ENCODE data around the gene TRAF3.
"Not testable (repeated sequence)": the region's sequence is repeated elsewhere in the genome, so short reads cannot be mapped to it uniquely, and the experiment has no call there.

TRAF3 gene

GRCh38 chr14:102868956-102869547 lies 91.8 kb downstream of the TRAF3 start:
- ATAC-seq, result no peak

GRCh38 chr14:102870246-102870645 lies 93.0 kb downstream of the TRAF3 start:
- no peak for ATAC-seq

- peak; percentile 7 to 44 for ATAC-seq
Observed at GRCh38 chr14:102870994-102871831, 94.0 kb downstream of the TRAF3 start.

GRCh38 chr14:102872020-102872419 lies 94.8 kb downstream of the TRAF3 start:
- ATAC-seq, result peak; percentile 51 to 76

GRCh38 chr14:102873131-102873530 lies 95.9 kb downstream of the TRAF3 start:
- ATAC-seq, result no peak

- ATAC-seq, result no peak
Observed at GRCh38 chr14:102873546-102874061, 96.4 kb downstream of the TRAF3 start.

- ATAC-seq, result no peak
Observed at GRCh38 chr14:102875652-102876051, 98.4 kb downstream of the TRAF3 start.

- not testable (repeated sequence) for ATAC-seq
Observed at GRCh38 chr14:102877511-102877910, 100.3 kb downstream of the TRAF3 start.

GRCh38 chr14:102878174-102878969 lies 101.1 kb downstream of the TRAF3 start:
- ATAC-seq, result no peak

- no peak for ATAC-seq
Observed at GRCh38 chr14:102878970-102879460, 101.8 kb downstream of the TRAF3 start.

GRCh38 chr14:102882226-102882906 lies 105.1 kb downstream of the TRAF3 start:
- no peak for ATAC-seq

GRCh38 chr14:102883089-102883541 lies 105.9 kb downstream of the TRAF3 start:
- ATAC-seq, result peak; percentile 71 to 79

- ATAC-seq, result no peak
Observed at GRCh38 chr14:102883554-102883953, 106.3 kb downstream of the TRAF3 start.

- no peak for ATAC-seq
Observed at GRCh38 chr14:102885737-102886447, 108.6 kb downstream of the TRAF3 start.

- ATAC-seq, result no peak
Observed at GRCh38 chr14:102888748-102889147, 111.5 kb downstream of the TRAF3 start.

GRCh38 chr14:102889615-102890014 lies 112.4 kb downstream of the TRAF3 start:
- no peak for ATAC-seq

GRCh38 chr14:102891111-102891510 lies 113.9 kb downstream of the TRAF3 start:
- ATAC-seq, result no peak

GRCh38 chr14:102891556-102891955 lies 114.3 kb downstream of the TRAF3 start:
- ATAC-seq, result no peak

GRCh38 chr14:102892651-102893050 lies 115.4 kb downstream of the TRAF3 start:
- no peak for ATAC-seq

GRCh38 chr14:102893452-102893851 lies 116.2 kb downstream of the TRAF3 start:
- peak in 1 of 2 donors; percentile 24 for ATAC-seq

- not testable (repeated sequence) for ATAC-seq
Observed at GRCh38 chr14:102896735-102897134, 119.5 kb downstream of the TRAF3 start.

Measured in activated CD4-positive, CD25-positive, alpha-beta regulatory T cell treated with anti-CD3 and anti-CD28 coated beads, Interleukin-2, amount 50 U/mL, for 24 hours (primary cell).